NOMO-1 treated with dmso at 0.1 percent for 144 hours (cell line): Measurements from ENCODE around the gene NME7.

Experiments
- DNase-seq: peaks from one replicate; lab custom pipeline; 2025; ENCODE audit not compliant: unreplicated experiment; lab: John Stamatoyannopoulos, UW

Gene NME7

GRCh38 chr1:169160845-169161495, 206.6 kb downstream of the NME7 start:
- no peak for DNase-seq

- DNase-seq, result no peak
These were observed 211.0 kb downstream of the NME7 start for GRCh38 chr1:169156580-169156979.

- no peak for DNase-seq
These were observed 211.9 kb downstream of the NME7 start for GRCh38 chr1:169155675-169156074.

- DNase-seq, result no peak
These were observed 216.2 kb downstream of the NME7 start for GRCh38 chr1:169151338-169151837.

GRCh38 chr1:169150641-169151337, 216.8 kb downstream of the NME7 start:
- DNase-seq, result no peak

GRCh38 chr1:169149555-169150286, 217.9 kb downstream of the NME7 start:
- DNase-seq, result no peak

GRCh38 chr1:169148472-169149252, 218.9 kb downstream of the NME7 start:
- no peak for DNase-seq

GRCh38 chr1:169146576-169147214, 220.9 kb downstream of the NME7 start:
- DNase-seq, result no peak

GRCh38 chr1:169144941-169145626, 222.5 kb downstream of the NME7 start:
- DNase-seq, result no peak

- no peak for DNase-seq
These were observed 223.6 kb downstream of the NME7 start for GRCh38 chr1:169143984-169144383.

GRCh38 chr1:169143346-169143745, 224.3 kb downstream of the NME7 start:
- DNase-seq, result no peak

GRCh38 chr1:169142129-169142528, 225.5 kb downstream of the NME7 start:
- no peak for DNase-seq

- DNase-seq, result no peak
These were observed 226.2 kb downstream of the NME7 start for GRCh38 chr1:169141356-169141755.

- no peak for DNase-seq
These were observed 228.5 kb downstream of the NME7 start for GRCh38 chr1:169138866-169139670.

GRCh38 chr1:169137357-169137756, 230.2 kb downstream of the NME7 start:
- no peak for DNase-seq

GRCh38 chr1:169133801-169134502, 233.6 kb downstream of the NME7 start:
- DNase-seq, result no peak

GRCh38 chr1:169133228-169133576, 234.4 kb downstream of the NME7 start:
- DNase-seq, result no peak

GRCh38 chr1:169132512-169133227, 234.9 kb downstream of the NME7 start:
- DNase-seq, result no peak
